Activated CD4-positive, CD25-positive, alpha-beta regulatory T cell treated with anti-CD3 and anti-CD28 coated beads, Interleukin-2, amount 50 U/mL, for 72 hours (primary cell): ENCODE results near the gene CPEB3.
"Not testable (repeated sequence)": the region's sequence is repeated elsewhere in the genome, so short reads cannot be mapped to it uniquely, and the experiment has no call there.

Source experiments
- DNase-seq: peaks from one replicate; pipeline ENCODE4 v3.0.0; 2021

Gene CPEB3

GRCh38 chr10:92134049-92134448 lies 156.8 kb downstream of the CPEB3 start:
- not testable (repeated sequence) for DNase-seq

GRCh38 chr10:92131275-92131820 lies 159.5 kb downstream of the CPEB3 start:
- no peak for DNase-seq

GRCh38 chr10:92130622-92131274 lies 160.1 kb downstream of the CPEB3 start:
- DNase-seq: no peak

- no peak for DNase-seq
Observed at GRCh38 chr10:92126100-92126650, 164.7 kb downstream of the CPEB3 start.

GRCh38 chr10:92125144-92125543 lies 165.7 kb downstream of the CPEB3 start:
- DNase-seq: no peak

GRCh38 chr10:92124616-92125143 lies 166.2 kb downstream of the CPEB3 start:
- no peak for DNase-seq

- DNase-seq: no peak
Observed at GRCh38 chr10:92124020-92124419, 166.9 kb downstream of the CPEB3 start.

- DNase-seq: no peak
Observed at GRCh38 chr10:92122941-92123450, 167.9 kb downstream of the CPEB3 start.

GRCh38 chr10:92121686-92122492 lies 169.0 kb downstream of the CPEB3 start:
- no peak for DNase-seq

- DNase-seq: no peak
Observed at GRCh38 chr10:92119340-92119739, 171.5 kb downstream of the CPEB3 start.

- not testable (repeated sequence) for DNase-seq
Observed at GRCh38 chr10:92114917-92115316, 176.0 kb downstream of the CPEB3 start.

- no peak for DNase-seq
Observed at GRCh38 chr10:92113911-92114600, 176.8 kb downstream of the CPEB3 start.

- no peak for DNase-seq
Observed at GRCh38 chr10:92112462-92112861, 178.4 kb downstream of the CPEB3 start.

- DNase-seq: no peak
Observed at GRCh38 chr10:92111336-92111939, 179.4 kb downstream of the CPEB3 start.

- DNase-seq: no peak
Observed at GRCh38 chr10:92110039-92110794, 180.7 kb downstream of the CPEB3 start.

GRCh38 chr10:92108747-92109146 lies 182.1 kb downstream of the CPEB3 start:
- DNase-seq: no peak

- DNase-seq: no peak
Observed at GRCh38 chr10:92108120-92108519, 182.8 kb downstream of the CPEB3 start.

- DNase-seq: no peak
Observed at GRCh38 chr10:92103376-92104090, 187.3 kb downstream of the CPEB3 start.

- DNase-seq: no peak
Observed at GRCh38 chr10:92102601-92103213, 188.2 kb downstream of the CPEB3 start.

GRCh38 chr10:92094960-92095359 lies 195.9 kb downstream of the CPEB3 start:
- no peak for DNase-seq
